DOHH2 (cell line): ENCODE data around the gene C9orf153.

ENCODE experiments used
- H3F3A ChIP-seq: fragments of 200-600 bp; sonication (generic), shearing (Covaris generic); 2 replicates; pipeline ENCODE4 v1.6.0; 2016; ENCODE audit warnings: antibody characterized with exemption, mild to moderate bottlenecking; ENCODE audit not compliant: control insufficient read depth, insufficient read depth
- H3K27ac ChIP-seq: fragments of 200-600 bp; sonication (generic); 2 replicates; pipeline ENCODE4 v1.5.1; 2014; ENCODE audit warnings: low read depth, mild to moderate bottlenecking, low read length, moderate library complexity
- H3K27me3 ChIP-seq: fragments of 200-600 bp; sonication (generic); 2 replicates; pipeline ENCODE4 v1.6.1; 2014; ENCODE audit warnings: mild to moderate bottlenecking, low read length, mixed read lengths; ENCODE audit not compliant: control insufficient read depth
- H3K36me3 ChIP-seq: fragments of 200-600 bp; sonication (generic); 2 replicates; pipeline ENCODE4 v1.6.1; 2014; ENCODE audit warnings: mild to moderate bottlenecking, low read length, moderate library complexity, mixed read lengths; ENCODE audit not compliant: control insufficient read depth
- H3K4me1 ChIP-seq: fragments of 200-600 bp; sonication (generic); 2 replicates; pipeline ENCODE4 v1.6.1; 2014; ENCODE audit warnings: mild to moderate bottlenecking, low read length, mixed read lengths; ENCODE audit not compliant: control insufficient read depth
- H3K4me2 ChIP-seq: fragments of 200-600 bp; sonication (generic); 2 replicates; pipeline ENCODE4 v1.6.0; 2014; ENCODE audit warnings: mild to moderate bottlenecking, low read length, moderate library complexity
- H3K4me3 ChIP-seq: fragments of 200-600 bp; sonication (generic); 2 replicates; pipeline ENCODE4 v1.5.1; 2014; ENCODE audit warnings: mild to moderate bottlenecking, low read length, mixed read lengths
- H3K79me2 ChIP-seq: fragments of 200-600 bp; sonication (generic); 2 replicates; pipeline ENCODE4 v1.6.1; 2014; ENCODE audit warnings: mild to moderate bottlenecking, low read length, mixed read lengths; ENCODE audit not compliant: control insufficient read depth
- H3K9me2 ChIP-seq: fragments of 200-600 bp; sonication (generic); replicated peaks from 2 replicates; pipeline ENCODE4 v1.6.1; 2014; ENCODE audit warnings: mild to moderate bottlenecking, low read length, mixed read lengths; ENCODE audit not compliant: control insufficient read depth
- H3K9me3 ChIP-seq: fragments of 200-600 bp; sonication (generic); 2 replicates; pipeline ENCODE4 v1.6.1; 2014; ENCODE audit warnings: antibody characterized with exemption, low read length, mixed read lengths; ENCODE audit not compliant: control insufficient read depth, insufficient read depth
- H4K20me1 ChIP-seq: fragments of 200-600 bp; sonication (generic); 2 replicates; pipeline ENCODE4 v1.6.0; 2014; ENCODE audit warnings: low read depth, mild to moderate bottlenecking, antibody characterized with exemption, low read length, moderate library complexity; ENCODE audit not compliant: control insufficient read depth, insufficient read depth
- EZH2phosphoT487 ChIP-seq: fragments of 200-600 bp; sonication (generic); IDR thresholded peaks from 2 replicates; pipeline ENCODE4 v1.6.1; 2017; ENCODE audit warnings: borderline replicate concordance, mild to moderate bottlenecking, antibody characterized with exemption, low read length, moderate library complexity, mixed read lengths
- TF ChIP-seq, protein P1 (sequence below): fragments of 200-600 bp; sonication (generic); IDR thresholded peaks from one replicate; pipeline ENCODE4 v1.5.1; 2014; ENCODE audit warnings: antibody characterized with exemption, mild to moderate bottlenecking, low read depth, low read length; ENCODE audit not compliant: poor library complexity, severe bottlenecking

Gene C9orf153

DNA sequence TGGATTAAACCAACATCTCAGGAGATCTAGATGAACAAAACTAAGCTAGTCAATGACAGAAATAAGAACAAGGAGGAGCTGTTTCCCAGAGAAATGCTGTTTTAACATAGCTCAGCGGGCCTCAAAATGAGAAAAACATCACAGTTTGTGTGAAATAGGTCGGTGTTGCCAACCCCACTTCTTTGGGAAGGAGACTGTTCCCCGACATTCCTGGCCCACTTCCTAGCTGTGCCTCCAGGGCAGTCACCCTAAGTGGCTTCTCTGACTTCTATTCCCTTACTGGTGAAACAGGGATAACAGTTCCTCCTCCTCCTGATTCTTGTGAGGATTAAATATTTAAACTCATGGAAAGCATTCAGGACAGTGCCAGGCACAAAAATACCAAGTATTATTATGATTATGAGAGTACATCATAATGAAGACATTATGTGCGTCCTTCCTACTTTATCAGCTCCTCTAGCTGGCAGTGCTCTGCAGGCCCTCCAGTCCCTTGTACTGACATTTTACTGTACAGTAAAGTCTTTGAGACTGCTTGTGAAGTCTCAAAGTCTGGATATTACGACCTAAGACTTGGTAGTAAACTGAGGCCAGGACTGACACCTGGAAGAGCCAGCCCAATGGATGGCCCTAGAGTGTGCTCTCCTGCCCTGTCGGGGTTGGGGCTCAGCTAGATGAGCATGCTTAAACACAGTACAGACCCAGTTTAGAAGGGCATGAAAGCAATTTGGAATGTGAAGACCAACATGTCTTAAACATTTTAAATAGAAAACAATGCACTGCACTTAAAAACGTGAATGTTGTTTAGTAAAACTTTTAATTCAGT lies 15.6 kb upstream of the C9orf153 start:
- peaks cover 64% of the 10 kb centered on the region for H3K36me3 ChIP-seq

DNA sequence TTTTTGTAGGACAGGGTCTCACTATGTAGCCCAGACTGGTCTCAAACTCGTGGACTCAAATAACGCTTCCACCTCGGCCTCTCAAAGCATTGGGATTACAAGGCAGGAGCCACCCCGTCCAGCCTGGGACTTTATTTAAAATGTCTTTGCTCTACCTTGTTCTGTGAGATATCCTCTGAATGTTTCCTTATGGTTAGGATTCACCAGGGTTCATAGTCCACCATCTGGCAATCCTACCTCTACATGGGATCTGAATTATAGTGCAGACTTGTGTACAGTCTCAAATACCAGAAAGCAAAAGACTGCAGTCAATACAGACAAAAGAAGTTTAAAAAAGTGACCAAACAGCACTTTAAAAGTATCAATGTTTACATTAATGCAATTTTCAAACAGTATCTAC lies 12.8 kb upstream of the C9orf153 start:
- no peak for TF ChIP-seq EZH2phosphoT487
- TF ChIP-seq, protein P1, sequence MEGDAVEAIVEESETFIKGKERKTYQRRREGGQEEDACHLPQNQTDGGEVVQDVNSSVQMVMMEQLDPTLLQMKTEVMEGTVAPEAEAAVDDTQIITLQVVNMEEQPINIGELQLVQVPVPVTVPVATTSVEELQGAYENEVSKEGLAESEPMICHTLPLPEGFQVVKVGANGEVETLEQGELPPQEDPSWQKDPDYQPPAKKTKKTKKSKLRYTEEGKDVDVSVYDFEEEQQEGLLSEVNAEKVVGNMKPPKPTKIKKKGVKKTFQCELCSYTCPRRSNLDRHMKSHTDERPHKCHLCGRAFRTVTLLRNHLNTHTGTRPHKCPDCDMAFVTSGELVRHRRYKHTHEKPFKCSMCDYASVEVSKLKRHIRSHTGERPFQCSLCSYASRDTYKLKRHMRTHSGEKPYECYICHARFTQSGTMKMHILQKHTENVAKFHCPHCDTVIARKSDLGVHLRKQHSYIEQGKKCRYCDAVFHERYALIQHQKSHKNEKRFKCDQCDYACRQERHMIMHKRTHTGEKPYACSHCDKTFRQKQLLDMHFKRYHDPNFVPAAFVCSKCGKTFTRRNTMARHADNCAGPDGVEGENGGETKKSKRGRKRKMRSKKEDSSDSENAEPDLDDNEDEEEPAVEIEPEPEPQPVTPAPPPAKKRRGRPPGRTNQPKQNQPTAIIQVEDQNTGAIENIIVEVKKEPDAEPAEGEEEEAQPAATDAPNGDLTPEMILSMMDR = no peak
- no peaks in the 10 kb centered on the region for H3F3A ChIP-seq
- no peaks in the 10 kb centered on the region for H3K4me1 ChIP-seq
- no peak overlapping the region for H3K27ac ChIP-seq
- H3K4me2 ChIP-seq = no peak overlapping the region
- H3K36me3 ChIP-seq = peaks cover 41% of the 10 kb centered on the region
- H3K9me2 ChIP-seq = no peaks in the 10 kb centered on the region
- H3K27me3 ChIP-seq = no peaks in the 10 kb centered on the region
- H3K79me2 ChIP-seq = peaks cover 41% of the 10 kb centered on the region
- H3K9me3 ChIP-seq = no peaks in the 10 kb centered on the region
- H4K20me1 ChIP-seq = no peaks in the 10 kb centered on the region
- H3K4me3 ChIP-seq = no peak overlapping the region

More for the DNA sequence above, 15.6 kb upstream of the C9orf153 start:
- H3K4me1 ChIP-seq = peaks cover 4% of the 10 kb centered on the region; the same call in 1 of the 2 replicates
- TF ChIP-seq, protein P1 = no peak
- TF ChIP-seq EZH2phosphoT487 = no peak
- H3K79me2 ChIP-seq = peaks cover 67% of the 10 kb centered on the region
- no peaks in the 10 kb centered on the region for H3K9me3 ChIP-seq
- no peaks in the 10 kb centered on the region for H3K9me2 ChIP-seq
- H3K27me3 ChIP-seq = no peaks in the 10 kb centered on the region
- H3K4me3 ChIP-seq = no peak overlapping the region
- H3F3A ChIP-seq = no peaks in the 10 kb centered on the region
- no peak overlapping the region for H3K27ac ChIP-seq
- peaks cover 11% of the 10 kb centered on the region; the same call in 1 of the 2 replicates for H4K20me1 ChIP-seq
- no peak overlapping the region for H3K4me2 ChIP-seq

DNA sequence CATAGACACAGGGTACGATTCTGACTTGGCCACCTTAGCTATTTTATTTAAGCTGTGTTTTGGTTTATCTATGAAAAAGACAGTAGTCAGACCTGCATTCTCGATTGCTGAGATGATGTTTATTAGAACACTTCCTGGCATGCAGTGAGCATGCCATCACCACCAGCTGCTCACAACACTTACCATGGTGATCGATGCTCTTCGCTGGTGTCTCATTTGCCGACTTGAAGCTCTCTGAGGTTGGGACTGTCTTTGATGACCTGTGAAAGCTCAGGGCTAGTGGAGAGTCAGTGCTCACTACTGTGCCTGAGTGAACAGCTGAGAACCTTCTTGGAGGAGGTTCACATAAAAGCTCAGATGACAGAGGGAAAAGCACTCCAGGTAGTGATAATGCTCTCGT lies 4.4 kb upstream of the C9orf153 start:
- Histone ChIP-seq H3K27me3 (no peaks in the 10 kb centered on the region), H3K9me2 (no peaks in the 10 kb centered on the region), H3K4me3 (no peak overlapping the region), H3K4me2 (no peak overlapping the region), H3K36me3 (peaks cover 17% of the 10 kb centered on the region), H4K20me1 (no peaks in the 10 kb centered on the region), H3F3A (no peaks in the 10 kb centered on the region), H3K4me1 (no peaks in the 10 kb centered on the region), H3K79me2 (peaks cover under 1% of the 10 kb centered on the region), H3K9me3 (no peaks in the 10 kb centered on the region), H3K27ac (no peak overlapping the region)
- TF ChIP-seq EZH2phosphoT487 = no peak
- TF ChIP-seq, protein P1 = no peak
